NCI-H345 treated with DMSO at 0.1 percent for 48 hours (cell line): ENCODE results near the gene ALDH1A2.

Source experiments
- DNase-seq: peaks from one replicate; lab custom pipeline; 2025; ENCODE audit not compliant: unreplicated experiment; lab: John Stamatoyannopoulos, UW

Gene ALDH1A2

GRCh38 chr15:57911247-57911646, 154.3 kb downstream of the ALDH1A2 start:
- DNase-seq, result no peak

GRCh38 chr15:57910672-57911071, 154.8 kb downstream of the ALDH1A2 start:
- DNase-seq, result no peak

DNA sequence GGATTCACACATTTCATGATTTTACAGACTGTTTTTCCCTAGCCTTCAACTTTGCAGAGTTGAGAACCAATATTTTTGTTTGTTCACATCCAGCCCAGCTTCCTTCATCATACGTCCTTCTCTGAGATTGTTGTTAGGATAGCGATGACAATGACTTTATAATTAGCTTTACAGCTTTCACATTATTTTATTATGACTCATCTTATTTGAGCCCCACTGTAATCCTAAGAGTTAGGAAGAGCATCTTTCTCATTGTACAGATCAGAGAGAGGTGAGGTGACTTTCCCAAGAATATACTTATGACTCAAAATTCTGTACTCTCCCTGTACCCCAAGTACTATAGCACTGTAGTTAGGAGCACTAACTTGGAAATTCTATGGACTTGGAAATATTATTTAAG, 156.1 kb downstream of the ALDH1A2 start:
- no peak for DNase-seq

GRCh38 chr15:57903626-57904025, 161.9 kb downstream of the ALDH1A2 start:
- no peak for DNase-seq
